Measurements from ENCODE around the gene GTF2F1.
"Not testable (repeated sequence)": the region's sequence is repeated elsewhere in the genome, so short reads cannot be mapped to it uniquely, and the experiment has no call there.

GTF2F1 gene

DNA sequence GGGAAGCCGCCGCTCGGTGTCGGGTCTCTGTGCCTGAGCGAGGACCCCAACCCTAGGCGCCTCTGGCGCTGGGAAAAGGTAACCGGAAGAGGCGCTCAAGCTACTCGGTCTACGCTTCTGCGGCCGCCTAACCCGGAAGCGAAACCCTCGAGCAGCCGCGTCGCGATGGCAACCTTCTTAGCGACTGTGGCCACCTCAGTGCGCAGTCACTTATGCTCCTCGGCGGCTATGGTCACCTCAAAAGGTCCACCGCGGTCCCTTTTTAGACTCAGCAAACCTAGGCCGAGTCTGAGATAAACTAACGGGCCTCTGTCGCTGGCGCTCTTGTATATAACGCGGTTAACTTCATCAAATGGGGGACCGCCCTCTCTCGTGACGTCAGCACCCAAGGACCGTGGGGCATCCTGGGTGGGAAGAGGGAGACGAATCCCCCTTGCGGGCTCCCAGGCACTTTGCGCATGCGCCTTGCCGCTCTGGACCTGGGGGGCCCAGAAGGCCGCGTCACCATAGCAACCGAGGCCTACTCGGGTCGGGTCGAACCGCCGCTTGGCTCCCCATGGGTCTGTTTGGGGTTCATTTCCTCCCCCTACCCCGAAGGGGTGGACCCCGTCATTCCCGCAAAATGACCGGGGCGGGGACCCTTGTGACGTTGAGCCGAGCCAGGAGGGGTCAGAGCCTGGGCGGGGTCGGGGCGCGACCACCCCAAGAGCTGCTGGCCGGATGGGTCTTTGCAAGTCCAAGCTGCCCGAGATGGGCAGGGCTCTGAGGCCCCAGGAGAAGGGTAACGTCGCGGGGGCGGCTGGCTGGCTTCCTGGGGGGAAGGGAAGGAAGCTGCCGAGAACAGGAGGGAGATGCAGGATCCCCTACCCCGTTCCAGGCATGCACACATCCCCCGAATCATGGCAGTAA is at the start of gene GTF2F1:
GTF2F1 (minus strand) TSS at position 91 of the 909 bp plus-strand sequence. CDS start 169 bp downstream, outside the sequence.
- Mint-ChIP-seq H3K4me3 (peak within 1 kb of the TSS; percentile 98), H3K9me3 (no peaks in the 10 kb centered on the region), H3K36me3 (ENCODE audit: low read depth) (peaks cover 45% of the 10 kb centered on the region), H3K4me1 (ENCODE audit: low read depth) (peaks cover 32% of the 10 kb centered on the region), H3K27ac (peak within 1 kb of the TSS; percentile 99), H3K27me3 (no peaks in the 10 kb centered on the region)
- peak; percentile 95 for DNase-seq

DNA sequence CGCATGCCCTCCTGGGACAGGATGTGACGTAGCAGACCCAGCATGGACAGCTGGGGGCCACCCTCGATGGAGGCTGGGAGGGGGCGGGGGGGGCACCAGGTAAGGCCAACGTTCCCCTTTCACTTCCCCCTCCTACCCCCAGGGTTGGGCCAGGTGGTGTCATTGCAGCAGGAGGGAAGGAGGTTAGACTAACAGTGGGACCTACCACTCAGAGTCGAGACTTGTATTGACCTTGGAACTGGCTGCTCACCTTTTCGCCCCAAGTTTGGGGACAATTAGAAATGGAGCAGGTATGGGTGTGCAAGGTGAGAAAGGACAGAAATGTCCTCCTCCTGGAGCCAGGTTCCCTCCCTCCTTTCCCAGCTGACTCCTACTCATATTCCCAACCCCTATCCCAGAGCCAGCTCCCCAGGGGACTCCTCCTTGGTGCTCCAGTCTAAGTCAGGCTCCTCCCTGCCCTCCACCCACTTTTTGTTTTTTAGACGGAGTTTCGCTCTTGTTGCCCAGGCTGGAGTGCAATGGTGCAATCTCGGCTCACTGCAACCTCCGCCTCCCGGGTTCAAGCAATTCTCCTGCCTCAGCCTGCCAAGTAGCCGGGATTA is 49.2 kb upstream of the GTF2F1 start:
- Mint-ChIP-seq H3K27ac (no peak overlapping the region), H3K9me3 (no peaks in the 10 kb centered on the region), H3K4me1 (ENCODE audit: low read depth) (no peaks in the 10 kb centered on the region), H3K4me3 (no peak overlapping the region), H3K27me3 (no peaks in the 10 kb centered on the region), H3K36me3 (ENCODE audit: low read depth) (peaks cover 4% of the 10 kb centered on the region)
- no peak for DNase-seq

DNA sequence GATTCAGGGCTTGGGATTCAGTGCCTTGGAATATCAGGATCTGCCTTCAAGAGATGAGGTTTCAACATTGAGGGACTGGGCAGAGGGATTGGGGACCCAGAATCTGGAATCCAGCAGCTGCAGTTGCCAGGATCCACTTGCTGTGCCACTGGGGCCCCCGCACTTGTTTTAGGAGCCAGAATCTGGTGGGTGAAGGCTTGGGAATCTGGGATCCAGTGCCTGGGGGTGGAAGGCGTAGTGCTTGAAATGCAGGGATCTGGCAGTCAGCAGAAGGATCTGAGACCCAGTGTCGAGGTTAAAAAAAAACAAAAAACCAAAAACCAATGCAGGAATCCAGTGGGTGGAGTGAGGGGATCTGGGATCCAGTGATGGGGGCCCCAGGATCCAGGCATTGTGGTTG is 47.9 kb upstream of the GTF2F1 start:
- Mint-ChIP-seq H3K27me3 (no peaks in the 10 kb centered on the region), H3K4me3 (no peak overlapping the region), H3K36me3 (ENCODE audit: low read depth) (peaks cover 2% of the 10 kb centered on the region), H3K27ac (no peak overlapping the region), H3K4me1 (ENCODE audit: low read depth) (no peaks in the 10 kb centered on the region), H3K9me3 (no peaks in the 10 kb centered on the region)
- no peak for DNase-seq

GRCh38 chr19:6439743-6440142 is 46.8 kb upstream of the GTF2F1 start:
- DNase-seq = no peak
- Mint-ChIP-seq H3K9me3 (no peaks in the 10 kb centered on the region), H3K27ac (no peak overlapping the region), H3K27me3 (no peaks in the 10 kb centered on the region), H3K36me3 (ENCODE audit: low read depth) (no peaks in the 10 kb centered on the region), H3K4me3 (no peak overlapping the region), H3K4me1 (ENCODE audit: low read depth) (no peaks in the 10 kb centered on the region)

DNA sequence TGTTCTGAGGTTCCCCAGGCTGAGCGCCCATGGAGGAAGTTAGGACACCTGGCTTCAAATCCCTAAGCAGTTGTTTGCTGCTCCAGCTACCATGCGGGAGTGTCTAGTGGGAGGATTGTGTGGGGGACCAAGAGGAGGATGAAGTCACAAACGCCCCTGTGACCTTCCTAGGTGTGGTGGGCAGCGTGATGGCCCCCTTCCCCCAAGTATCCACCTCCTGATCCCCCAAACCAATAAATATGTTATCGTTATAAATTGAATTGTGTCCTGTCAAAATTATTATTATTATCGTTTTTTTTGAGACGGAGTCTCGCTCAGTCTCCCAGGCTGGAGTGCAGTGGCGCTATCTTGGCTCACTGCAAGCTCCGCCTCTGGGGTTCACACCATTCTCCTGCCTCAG is 40.7 kb upstream of the GTF2F1 start, which contains the start of gene SLC25A41:
SLC25A41 (minus strand) TSS at position 101 of the 400 bp plus-strand sequence; CDS start at position 31, 70 bp downstream.
- Mint-ChIP-seq H3K9me3 (no peaks in the 10 kb centered on the region), H3K27me3 (no peaks in the 10 kb centered on the region), H3K36me3 (ENCODE audit: low read depth) (no peaks in the 10 kb centered on the region), H3K4me1 (ENCODE audit: low read depth) (no peaks in the 10 kb centered on the region), H3K4me3 (no peak within 1 kb of the TSS), H3K27ac (no peak within 1 kb of the TSS)
- DNase-seq = no peak

DNA sequence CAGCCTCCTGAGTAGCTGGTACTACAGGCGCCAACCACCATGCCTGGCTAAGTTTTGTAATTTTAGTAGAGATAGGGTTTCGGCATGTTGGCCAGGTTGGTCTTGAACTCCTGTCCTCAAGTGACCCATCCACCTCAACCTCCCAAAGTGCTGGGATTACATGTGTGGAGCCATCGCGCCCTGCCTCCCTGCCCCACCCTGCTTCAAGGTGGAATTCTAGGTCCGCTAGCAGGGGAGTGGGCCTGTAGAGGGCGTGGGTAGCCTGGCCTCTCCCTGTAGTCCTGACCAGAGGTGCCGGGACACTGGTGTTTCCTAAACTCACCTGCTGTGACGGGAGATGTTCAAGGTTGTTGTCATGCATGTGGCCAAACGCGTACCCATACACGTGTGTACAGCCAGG is 40.2 kb upstream of the GTF2F1 start:
- no peak overlapping the region for H3K4me3 Mint-ChIP-seq
- no peaks in the 10 kb centered on the region for H3K9me3 Mint-ChIP-seq
- H3K36me3 Mint-ChIP-seq (ENCODE audit: low read depth) = no peaks in the 10 kb centered on the region
- H3K4me1 Mint-ChIP-seq (ENCODE audit: low read depth) = no peaks in the 10 kb centered on the region
- no peaks in the 10 kb centered on the region for H3K27me3 Mint-ChIP-seq
- DNase-seq = no peak
- no peak overlapping the region for H3K27ac Mint-ChIP-seq

GRCh38 chr19:6431891-6432290 is 38.9 kb upstream of the GTF2F1 start:
- Mint-ChIP-seq H3K27me3 (no peaks in the 10 kb centered on the region), H3K4me3 (no peak overlapping the region), H3K36me3 (ENCODE audit: low read depth) (no peaks in the 10 kb centered on the region), H3K4me1 (ENCODE audit: low read depth) (no peaks in the 10 kb centered on the region), H3K27ac (no peak overlapping the region), H3K9me3 (no peaks in the 10 kb centered on the region)
- DNase-seq = no peak

- H3K4me3 Mint-ChIP-seq = peak overlapping the region; percentile 50
- H3K27ac Mint-ChIP-seq = no peak overlapping the region
- DNase-seq = no peak
- H3K36me3 Mint-ChIP-seq (ENCODE audit: low read depth) = peaks cover 5% of the 10 kb centered on the region
- peaks cover 9% of the 10 kb centered on the region for H3K4me1 Mint-ChIP-seq (ENCODE audit: low read depth)
- no peaks in the 10 kb centered on the region for H3K27me3 Mint-ChIP-seq
- H3K9me3 Mint-ChIP-seq = peaks cover 4% of the 10 kb centered on the region
Observed at GRCh38 chr19:6429419-6430221, 36.7 kb upstream of the GTF2F1 start.

DNA sequence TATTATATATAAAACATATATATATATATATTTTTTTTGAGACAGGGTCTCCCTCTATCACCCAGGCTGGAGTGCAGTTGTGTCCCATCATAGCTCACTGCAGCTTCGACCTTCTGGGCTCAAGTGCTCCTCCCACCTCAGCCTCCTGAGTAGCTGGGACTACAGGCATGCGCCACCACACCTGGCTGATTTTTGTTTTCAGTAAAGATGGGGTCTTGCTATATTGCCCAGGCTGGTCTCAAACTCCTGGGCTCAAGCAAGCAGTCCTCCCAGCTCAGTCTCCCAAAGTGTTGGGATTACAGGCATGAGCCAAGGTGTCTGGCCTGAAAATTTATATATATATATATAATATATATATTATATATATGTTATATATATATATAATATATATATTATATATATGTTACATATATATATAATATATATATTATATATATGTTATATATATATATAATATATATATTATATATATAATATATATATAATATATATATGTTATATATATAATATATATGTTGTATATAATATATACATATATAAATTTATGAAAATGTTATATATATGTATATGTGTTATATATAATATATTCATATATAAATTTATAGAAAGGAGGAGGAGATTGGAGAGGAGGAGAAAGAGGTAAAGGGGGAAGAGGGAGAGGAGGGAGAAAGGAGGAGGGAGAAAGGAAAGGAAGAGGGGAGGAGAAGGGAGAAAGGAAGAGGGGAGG is 35.9 kb upstream of the GTF2F1 start:
- H3K27ac Mint-ChIP-seq; H3K9me3 Mint-ChIP-seq; H3K4me1 Mint-ChIP-seq (ENCODE audit: low read depth); H3K36me3 Mint-ChIP-seq (ENCODE audit: low read depth); DNase-seq; H3K27me3 Mint-ChIP-seq; H3K4me3 Mint-ChIP-seq: not testable (repeated sequence)

DNA sequence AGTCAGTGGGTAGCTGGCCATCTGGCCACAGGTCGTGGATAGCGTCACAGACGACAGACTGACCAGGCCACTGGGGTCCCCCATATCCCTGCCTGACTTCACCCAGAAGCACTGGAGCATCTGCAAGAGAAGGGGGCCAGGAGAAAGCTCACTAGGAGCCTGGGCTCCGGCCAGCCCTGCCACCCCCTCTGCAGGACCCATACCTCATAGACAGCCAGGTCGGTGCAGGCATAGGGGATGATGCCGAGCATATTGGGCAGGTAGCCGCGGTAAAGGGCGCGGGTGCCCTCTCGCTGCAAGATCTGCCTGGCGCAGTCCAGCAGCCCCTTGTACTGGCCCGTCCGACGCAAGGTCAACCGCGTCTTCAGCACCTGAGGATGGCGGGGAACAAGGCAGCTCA is 34.2 kb upstream of the GTF2F1 start:
- DNase-seq = no peak
- H3K36me3 Mint-ChIP-seq (ENCODE audit: low read depth) = peaks cover 22% of the 10 kb centered on the region
- H3K9me3 Mint-ChIP-seq = peaks cover 4% of the 10 kb centered on the region

GRCh38 chr19:6425732-6426620 is 33.0 kb upstream of the GTF2F1 start:
- Mint-ChIP-seq H3K4me3 (peak overlapping the region; percentile 80), H3K4me1 (ENCODE audit: low read depth) (peaks cover 31% of the 10 kb centered on the region), H3K27me3 (no peaks in the 10 kb centered on the region), H3K27ac (peak overlapping the region; percentile 93), H3K9me3 (peaks cover 4% of the 10 kb centered on the region), H3K36me3 (ENCODE audit: low read depth) (peaks cover 34% of the 10 kb centered on the region)
- no peak for DNase-seq

More for the DNA sequence above, 34.2 kb upstream of the GTF2F1 start:
- H3K4me3 Mint-ChIP-seq = no peak overlapping the region
- H3K27ac Mint-ChIP-seq = no peak overlapping the region
- peaks cover 22% of the 10 kb centered on the region for H3K4me1 Mint-ChIP-seq (ENCODE audit: low read depth)
- no peaks in the 10 kb centered on the region for H3K27me3 Mint-ChIP-seq

DNA sequence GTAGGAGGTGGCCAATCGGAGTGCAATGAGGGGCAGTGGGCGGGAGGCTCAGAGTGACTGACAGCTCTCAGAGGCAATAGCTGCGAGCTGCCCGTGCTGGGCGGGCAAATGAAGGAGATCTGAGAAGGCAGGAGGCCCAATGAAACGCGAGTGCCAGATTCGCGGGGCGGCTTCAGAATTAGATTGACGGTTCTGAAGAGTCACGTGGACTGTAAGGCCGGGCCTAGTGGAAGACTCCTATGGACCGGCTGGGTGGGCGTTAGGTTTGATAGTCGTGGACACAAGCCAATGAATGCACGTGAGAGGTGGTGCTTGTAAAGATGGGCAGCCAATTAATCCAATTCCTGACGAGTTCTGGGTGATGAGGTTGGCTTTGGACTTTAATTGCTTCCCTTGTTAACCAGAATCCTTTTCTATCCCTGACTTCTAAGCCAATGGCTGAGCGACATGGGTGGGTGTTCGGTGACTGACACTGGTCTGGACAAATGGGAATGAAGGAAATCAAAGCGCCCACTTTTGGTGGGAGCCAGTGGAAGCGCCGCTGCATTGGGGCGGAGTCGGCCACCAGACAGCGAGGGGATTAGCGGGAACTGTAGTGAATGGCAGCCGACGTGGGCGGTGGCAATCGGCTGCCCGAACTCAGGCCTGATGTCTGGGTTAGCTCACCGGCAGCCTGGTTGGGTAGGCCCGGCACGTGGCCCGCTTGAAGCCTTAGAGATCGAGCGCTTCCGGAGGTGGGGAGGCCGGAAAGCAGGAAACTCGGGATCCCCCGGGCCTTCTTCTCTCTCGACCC is 32.2 kb upstream of the GTF2F1 start:
- H3K36me3 Mint-ChIP-seq (ENCODE audit: low read depth) = peaks cover 42% of the 10 kb centered on the region
- DNase-seq = peak; percentile 98
- peak overlapping the region; percentile 93 for H3K27ac Mint-ChIP-seq
- peaks cover 4% of the 10 kb centered on the region for H3K9me3 Mint-ChIP-seq
- H3K27me3 Mint-ChIP-seq = no peaks in the 10 kb centered on the region
- peaks cover 36% of the 10 kb centered on the region for H3K4me1 Mint-ChIP-seq (ENCODE audit: low read depth)
- peak overlapping the region; percentile 80 for H3K4me3 Mint-ChIP-seq
